GM11168 (cell line): ENCODE results near the gene RPL29.

Experiments
- in situ Hi-C: fragments of 300-500 bp; cut with MboI; formaldehyde crosslinking; loops from one replicate; pipeline ENCODE4 v1.12.0; 2022; ENCODE audit warnings: low sequenced_read_pairs; ENCODE audit not compliant: unreplicated experiment

RPL29 gene

DNA sequence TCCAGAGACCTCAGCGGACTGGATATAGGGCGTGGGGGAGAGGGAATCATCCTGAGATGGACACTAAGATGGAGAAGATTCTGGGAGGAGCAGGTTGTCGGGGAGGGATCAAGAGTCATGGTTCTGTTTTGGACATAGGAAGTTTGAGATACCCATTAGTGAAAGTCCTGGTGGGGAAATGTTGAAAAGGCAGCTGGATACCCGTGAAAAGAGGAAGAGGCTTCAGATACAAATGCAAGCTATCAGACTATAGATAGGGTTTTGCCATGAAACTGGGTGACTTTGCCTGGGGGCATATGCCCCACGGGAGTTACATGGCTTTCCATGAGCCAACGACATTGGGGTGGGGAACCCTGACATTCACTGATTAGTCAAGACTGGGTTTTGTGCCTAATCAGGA is 41.6 kb downstream of the RPL29 start:
- in situ Hi-C loops: no loop called here

DNA sequence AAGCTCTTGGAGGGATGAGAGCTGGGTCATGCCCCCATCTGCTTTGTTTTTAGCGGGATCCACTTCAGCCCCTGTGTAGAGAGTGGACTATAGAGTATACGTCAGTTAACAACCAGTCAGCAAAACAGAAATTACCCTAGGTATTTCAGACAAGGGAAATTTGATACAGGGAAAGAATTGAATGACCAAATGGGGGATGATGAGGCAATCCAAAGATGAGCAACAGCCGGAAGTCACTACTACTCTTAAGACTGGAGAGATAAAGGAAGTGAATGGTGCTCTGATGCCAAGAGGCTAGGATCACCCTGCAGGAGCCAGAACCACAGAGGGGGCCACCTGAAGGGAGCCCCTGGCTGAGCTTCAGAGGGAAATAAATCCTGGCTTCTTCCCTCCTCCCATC is 42.2 kb downstream of the RPL29 start:
- in situ Hi-C loops: no loop called here

DNA sequence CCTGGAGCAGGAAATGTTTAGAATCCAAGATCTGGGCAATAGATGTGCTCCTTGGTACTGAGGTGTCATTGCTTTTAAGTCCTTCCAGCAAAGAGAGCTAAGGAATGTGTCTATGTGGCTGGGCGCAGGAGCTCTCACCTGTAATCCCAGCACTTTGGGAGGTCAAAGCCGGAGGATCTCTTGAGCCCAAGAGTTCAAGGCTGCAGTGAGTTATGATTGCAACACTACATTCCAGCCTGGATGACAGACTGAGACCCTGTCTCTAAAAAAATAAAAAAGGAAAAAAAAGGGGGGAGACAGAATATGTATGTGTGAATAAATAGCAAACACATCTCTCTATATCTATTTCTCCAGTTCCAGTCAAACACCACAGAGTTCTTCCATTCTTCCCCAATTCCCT is 44.8 kb downstream of the RPL29 start:
- in situ Hi-C loops: no loop called here

DNA sequence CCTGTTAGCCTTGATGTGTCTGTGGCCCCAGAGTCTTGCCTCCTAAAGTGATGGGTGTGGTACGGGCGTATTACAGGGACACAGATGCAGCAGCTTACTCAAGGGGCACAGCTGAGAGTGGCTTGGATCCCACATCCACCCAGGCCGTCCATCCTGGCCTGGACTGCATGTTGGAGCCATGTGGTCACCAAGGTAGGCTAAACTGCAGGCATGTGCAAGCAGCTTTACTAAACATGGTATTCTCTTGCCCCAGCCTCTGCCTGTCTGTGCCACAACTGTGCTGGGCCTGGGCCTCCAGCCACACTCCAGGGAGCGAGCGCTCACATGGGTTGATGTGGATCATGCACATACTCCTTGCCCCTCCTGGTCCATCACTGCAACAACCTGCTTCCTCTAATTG is 46.6 kb downstream of the RPL29 start:
- in situ Hi-C loops: no loop called here

DNA sequence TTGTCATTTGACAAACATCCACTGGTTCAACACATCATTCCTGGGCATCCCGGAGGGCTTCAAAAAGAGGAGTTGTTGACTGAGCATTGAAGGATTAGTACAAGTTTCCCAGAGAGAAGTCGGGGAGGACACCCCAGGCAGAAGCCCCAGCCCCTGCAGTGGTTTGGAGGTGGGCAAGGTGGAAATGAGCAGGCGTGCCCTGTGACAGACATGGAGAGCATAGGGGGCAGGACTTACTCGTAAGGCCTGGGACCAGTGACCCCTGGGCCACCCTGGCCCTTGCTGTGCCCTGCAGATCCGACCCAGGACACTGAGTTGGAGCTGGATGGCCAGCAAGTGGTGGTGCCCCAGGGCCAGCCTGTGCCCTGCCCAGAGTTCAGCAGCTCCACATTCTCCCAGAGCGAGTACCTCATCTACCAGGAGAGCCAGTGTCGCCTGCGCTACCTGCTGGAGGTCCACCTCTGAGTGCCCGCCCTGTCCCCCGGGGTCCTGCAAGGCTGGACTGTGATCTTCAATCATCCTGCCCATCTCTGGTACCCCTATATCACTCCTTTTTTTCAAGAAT is 47.6 kb downstream of the RPL29 start:
- in situ Hi-C loops: no loop called here

DNA sequence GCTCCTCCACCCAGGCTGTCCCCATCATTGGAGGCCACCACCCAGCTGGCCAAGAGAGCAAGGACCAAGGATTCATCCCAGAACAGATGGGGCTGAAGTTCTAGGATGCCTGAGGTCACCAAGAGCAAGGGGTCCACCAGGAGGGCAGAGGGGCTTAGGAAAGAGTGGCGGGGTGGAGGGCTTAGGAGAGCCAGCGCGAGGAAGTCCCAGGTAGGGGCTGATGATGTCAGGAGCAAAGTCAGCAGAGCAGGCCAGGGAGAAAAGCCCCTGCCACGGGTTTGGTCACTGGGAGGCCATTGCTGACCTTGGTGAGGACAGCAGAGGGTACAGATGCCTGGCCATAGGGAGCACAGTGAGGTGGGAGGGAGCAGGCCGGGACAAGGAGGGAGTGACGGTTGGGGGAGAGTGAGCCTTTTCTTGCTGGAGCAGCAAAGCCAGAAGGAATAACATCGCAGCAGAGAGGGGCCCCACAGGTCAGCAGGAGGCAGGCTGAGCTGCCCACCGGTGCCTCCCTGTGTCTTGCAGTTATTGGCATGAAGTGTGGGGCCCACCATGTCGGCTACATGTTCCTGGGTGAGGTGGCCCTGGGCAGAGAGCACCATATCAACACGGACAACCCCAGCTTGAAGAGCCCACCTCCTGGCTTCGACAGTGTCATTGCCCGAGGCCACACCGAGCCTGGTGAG is 48.3 kb downstream of the RPL29 start:
- in situ Hi-C loops: no loop called here

DNA sequence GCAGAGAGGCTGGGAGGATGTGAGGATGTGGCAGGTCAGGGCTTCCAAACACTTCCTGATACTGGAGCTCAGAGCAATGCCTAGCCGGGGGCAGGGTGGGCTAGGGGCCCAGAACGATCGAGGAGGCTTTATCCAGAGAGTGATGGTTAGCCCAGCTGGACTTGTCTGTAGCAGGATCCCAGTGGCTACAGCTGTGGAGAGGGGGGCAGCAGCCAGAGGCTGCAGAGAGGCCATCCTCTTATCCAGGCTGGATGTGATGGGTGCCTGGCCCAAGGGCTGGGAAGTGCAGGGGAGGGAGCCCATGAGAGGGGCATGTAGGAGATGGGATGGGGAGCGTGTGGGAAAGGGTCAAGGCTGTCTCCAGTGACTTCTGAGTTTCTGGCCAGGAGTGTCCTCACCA is 48.9 kb downstream of the RPL29 start:
- in situ Hi-C loops: no loop called here

DNA sequence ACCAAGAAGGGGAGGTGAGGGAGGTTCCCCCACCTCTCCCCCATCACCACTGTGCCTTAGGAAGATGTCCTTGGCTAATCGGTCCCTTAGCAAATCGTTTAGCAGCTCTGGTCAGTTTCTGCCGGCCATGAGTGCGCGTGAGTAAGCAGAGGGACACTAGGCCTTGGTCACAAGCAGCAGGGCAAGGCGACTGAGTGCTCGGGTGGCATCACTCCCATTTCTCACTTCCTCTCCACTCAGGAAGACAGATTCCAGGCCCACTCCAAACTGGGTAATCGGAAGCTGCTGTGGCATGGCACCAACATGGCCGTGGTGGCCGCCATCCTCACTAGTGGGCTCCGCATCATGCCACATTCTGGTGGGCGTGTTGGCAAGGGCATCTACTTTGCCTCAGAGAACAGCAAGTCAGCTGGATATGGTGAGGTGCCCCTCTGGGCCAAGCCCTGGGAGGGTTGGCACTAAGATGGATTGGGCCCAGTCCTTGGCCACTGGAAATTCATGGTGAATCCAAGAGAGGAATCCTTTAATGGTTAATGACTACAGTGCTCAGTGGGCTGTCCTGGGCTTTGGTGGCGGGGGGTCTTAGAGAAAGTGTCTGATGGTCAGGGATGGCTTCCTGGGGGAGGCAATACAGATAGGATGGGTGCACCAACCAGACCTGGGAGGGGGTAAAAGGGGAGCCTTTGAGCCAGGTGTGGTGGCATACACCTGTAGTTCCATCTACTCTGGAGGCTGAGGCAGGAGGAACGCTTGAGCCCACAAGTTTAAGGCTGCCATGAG is 49.6 kb downstream of the RPL29 start:
- in situ Hi-C loops: no loop called here

DNA sequence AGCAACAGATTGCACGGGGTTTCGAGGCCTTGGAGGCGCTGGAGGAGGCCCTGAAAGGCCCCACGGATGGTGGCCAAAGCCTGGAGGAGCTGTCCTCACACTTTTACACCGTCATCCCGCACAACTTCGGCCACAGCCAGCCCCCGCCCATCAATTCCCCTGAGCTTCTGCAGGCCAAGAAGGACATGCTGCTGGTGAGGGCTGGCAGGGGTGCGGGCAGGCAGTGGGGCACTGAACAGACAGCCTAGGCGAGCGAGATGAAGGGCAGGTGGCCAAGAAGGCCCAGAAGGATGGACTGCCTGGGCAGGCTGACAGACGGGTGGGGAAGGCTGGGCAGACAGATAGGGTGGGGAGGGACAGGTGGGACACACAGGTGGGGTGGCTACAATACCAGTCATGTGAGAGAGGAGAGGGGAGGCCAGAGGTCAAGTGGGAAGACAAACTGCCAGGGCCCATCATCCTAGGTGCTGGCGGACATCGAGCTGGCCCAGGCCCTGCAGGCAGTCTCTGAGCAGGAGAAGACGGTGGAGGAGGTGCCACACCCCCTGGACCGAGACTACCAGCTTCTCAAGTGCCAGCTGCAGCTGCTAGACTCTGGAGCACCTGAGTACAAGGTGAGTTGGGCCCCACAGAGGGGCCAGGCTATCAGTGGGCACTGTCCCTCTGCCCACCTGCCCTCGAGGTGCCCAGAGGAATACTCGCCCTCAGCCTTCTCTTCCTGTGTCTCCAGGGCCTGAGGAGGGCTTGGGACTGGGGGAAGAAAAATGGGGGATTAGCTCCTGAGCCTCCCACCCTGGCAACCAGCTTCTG is 50.5 kb downstream of the RPL29 start:
- in situ Hi-C loops: no loop called here

DNA sequence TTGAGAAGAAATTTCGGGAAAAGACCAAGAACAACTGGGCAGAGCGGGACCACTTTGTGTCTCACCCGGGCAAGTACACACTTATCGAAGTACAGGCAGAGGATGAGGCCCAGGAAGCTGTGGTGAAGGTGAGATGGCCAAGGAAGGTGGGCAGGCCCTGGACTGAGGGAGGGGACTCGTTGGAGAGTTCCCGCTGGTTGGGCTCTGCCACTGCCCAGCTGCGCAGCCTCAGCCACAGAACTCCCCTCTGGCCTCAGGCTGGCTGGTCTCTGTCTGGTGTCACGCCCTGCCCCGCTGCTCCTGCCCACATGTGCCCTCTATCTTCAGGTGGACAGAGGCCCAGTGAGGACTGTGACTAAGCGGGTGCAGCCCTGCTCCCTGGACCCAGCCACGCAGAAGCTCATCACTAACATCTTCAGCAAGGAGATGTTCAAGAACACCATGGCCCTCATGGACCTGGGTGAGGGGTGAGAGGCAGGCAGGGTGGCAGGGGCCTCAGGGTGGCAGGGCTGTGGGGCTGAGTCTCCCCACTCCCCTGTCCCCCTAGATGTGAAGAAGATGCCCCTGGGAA is 51.2 kb downstream of the RPL29 start:
- in situ Hi-C loops: no loop called here
